T-helper 22 cell (primary cell): ENCODE results near the gene KRT26.
A peak's percentile ranks its signal among the peaks of the same experiment; 100 is the strongest.
"Not testable (repeated sequence)": the region's sequence is repeated elsewhere in the genome, so short reads cannot be mapped to it uniquely, and the experiment has no call there.

Source experiments
- DNase-seq: peaks from one replicate; pipeline ENCODE4 v3.0.0-alpha.2; 2020; ENCODE audit warnings: low read depth

Gene KRT26, protein sequence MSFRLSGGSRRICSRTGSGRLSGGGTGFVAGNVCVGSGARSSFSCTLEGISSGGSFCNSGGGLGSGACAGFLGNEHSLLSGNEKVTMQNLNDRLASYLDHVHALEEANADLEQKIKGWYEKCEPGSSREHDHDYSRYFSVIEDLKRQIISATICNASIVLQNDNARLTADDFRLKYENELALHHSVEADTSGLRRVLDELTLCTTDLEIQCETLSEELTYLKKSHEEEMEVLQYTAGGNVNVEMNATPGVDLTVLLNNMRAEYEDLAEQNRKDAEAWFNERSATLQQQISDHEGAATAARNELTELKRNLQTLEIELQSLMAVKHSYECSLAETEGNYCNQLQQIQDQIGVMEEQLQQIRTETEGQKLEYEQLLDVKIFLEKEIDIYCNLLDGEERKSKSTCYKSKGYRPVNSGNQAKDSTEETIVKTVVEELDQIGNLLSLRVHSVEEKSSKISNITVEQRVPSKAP

DNA sequence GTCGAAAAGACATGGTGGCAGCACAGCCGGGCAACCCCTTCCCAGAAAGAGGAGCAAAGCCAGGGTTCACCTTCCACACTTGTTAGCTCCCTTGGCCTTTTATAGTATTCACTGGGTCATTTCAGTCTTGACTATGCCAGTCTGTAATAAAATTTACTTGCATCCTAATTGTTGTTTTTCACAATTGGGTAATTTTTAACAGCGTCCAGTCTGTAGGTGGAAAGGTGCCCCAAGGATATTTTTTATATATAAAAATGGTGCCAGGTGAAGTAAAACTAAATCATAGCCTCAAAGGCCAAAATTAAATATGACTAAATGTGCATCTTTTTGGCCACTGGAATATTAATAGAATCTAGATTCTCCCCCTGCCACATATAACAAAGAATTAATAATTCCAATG, at the start of gene KRT26:
KRT26 (minus strand) TSS at position 101 of the 400 bp plus-strand sequence; CDS start at position 13, 88 bp downstream.
- no peak for DNase-seq

DNA sequence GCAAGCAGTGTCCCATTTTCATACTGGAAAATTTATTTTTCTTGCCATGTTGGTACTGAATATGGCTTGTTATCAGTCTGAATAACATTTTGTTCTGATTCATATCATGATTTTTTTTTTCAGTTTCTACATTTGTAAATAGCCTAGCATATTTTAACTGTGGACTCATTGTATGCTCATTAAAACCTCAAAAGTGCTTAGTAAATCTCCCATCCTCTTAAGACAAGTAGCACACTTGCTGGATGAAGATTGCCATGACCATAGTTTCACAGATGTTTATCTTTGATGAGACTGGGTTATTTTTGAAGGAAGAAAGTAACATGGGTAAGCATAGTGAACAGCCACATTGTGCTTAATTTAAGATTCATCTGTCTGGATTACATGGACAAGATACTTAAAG, 49.5 kb upstream of the KRT26 start:
- DNase-seq: no peak

DNA sequence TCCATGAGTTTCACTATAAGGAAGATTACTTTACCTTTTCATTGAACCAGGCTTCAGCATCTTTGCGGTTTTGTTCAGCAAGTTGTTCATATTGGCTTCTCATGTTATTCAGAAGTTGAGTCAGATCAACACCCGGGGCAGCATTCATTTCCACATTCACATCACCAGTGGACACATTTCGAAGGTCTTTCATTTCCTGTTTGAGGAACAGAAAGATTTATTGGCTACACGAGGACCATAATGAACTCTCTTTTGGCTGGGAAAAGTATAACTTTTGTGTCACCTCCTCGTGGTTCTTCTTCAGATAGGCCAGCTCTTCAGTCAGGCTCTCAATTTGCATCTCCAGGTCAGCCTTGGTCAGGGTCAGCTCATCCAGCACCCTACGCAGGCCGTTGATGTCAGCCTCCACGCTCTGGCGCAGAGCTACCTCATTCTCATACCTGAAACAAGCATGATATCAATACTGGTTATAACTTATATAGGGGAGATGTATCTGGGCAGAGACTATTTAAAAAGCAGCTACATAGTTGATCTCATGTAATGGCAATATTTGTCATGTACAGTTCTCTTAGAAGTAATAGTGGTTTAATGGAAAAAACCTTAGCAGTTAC, 48.3 kb upstream of the KRT26 start:
- DNase-seq: no peak

DNA sequence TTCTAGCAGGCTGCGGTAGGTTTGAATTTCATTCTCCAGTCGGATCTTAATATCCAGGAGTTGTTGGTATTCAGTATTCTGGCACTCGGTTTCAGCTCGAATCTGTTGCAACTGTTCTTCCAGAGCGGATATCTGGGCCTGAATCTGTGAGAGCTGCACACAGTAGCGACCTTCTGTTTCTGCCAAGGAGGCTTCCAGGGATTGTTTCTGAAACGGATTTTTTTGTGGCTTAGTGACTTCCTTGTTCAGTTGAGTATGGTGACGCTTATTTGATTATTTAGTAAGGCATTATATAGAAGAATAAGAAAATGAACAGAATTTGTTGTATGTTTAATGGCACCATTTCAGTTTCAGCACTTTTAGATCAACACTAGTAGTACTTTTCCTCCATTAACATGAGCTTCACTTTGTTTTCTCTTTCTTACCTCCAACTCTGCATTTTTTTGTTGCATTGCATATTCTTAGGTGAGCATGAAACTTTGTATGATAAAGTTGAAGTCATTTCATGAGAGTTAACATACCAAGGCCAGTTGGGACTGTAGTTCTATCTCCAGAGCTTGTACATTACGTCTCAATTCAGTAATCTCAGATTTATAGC, 47.6 kb upstream of the KRT26 start:
- DNase-seq: no peak

DNA sequence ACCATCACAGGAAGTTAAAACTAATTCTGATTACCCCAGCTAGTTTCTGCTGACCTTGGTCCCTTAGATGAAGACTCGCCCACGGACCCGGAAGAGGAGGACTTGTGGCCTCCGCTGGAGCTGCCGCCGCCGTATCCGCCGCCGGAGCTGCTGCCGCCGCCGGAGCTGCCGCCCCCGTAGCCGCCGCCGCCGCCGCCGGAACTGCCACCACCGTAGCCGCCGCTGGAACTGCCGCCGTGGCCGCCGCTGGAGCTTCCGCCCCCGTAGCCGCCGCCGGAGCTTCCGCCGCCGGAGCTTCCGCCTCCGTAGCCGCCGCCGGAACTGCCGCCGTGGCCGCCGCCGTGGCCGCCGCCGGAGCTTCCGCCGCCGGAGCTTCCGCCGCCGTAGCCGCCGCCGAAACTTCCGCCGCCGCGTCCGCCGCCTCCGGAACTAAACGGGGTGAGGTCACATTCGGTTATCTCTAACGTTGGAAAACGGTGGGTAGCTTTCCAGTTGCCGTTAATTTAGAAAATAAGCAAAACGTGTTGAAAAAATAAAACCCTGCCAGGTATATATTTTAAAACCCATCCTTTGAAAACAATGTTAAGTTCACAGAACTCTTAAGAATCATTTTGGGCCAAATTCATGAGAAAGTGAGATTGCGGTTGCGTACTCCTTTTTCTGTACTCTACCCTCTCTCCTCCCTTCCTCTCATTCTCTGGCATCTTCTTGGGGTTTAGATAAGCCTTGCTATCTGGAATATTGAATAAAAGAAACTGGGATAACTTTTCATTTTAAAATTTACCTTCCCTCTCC, 46.9 kb upstream of the KRT26 start:
- DNase-seq: peak; percentile 75

DNA sequence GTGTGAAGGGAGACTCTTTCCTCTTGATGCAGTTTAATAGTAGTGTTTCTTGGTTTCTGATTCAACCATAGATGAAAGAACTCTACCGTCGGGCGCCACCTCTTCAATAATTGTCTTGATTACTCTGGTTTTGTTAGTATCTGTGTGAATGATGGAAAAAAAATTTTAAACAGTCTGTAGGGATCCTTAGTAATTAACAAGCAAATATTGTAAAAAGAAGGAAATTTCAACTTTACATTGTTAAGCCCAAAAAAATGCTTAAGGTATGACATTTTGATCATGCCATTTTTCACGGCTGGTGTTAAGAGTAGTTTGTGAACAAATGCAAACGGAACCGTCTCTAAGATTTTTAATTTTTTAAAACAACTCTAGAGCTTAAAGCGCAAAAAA, 46.3 kb upstream of the KRT26 start:
- no peak for DNase-seq

DNA sequence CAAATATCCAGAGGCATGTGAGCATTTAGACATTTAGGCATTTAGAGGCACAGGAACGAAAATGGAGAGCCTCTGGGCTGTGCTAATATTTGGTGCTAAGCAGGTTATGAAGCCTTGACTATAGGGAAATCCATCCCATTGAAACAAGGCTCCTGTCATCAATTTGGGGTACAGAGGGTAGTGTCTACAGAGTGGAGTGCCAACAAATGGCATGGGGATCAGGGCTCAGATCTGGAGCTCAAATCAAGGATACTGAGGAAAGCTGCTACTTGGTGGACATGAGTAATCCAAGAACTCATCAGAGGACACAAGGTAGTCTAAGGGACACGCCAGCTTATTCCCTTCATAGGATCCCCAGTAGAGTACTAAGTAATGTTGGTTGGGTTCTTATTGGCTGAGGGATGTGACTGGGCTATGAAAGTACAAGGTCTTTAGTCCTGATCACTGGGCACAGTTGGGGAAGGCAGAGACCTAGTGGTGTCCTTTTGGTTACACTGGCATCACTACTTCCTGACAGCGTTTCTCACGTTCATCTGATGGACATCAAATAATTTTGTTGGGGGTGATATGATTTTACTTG, 45.2 kb upstream of the KRT26 start:
- no peak for DNase-seq

DNA sequence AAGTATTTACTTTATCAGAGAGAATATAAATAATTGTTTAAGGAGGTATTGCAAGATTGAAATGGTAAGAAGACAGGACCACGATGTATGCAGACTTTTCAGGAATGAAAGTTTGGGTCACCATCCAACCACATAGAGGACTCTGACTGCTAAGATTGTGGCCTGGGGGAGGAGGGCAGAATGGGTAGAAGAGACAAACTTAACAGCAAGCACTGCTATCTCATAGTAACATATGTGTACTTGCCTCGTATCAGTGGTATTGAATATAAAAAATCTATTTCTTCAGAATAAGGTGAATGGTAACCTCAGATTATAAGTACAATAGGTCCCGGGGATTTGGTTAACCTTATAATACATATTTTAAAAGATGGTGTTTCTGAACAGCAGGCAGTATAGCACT, 44.6 kb upstream of the KRT26 start:
- DNase-seq: no peak

DNA sequence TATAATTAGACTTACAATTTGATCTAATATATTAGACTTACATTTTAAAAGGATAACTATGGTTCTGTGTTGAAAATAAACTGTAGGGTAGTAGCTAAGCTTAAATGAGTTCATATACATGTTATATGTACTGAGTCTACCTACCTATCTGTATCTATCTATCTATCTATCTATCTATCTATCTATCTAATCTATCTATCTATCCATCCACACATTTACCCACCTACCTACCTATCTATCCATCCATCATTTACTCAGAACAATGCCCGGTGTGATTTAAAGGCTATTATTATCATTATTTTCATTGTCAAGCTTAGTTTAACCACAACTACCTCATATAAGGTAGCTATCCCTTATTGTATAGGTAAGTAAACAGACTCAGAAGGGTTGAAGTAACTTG, 43.4 kb upstream of the KRT26 start:
- no peak for DNase-seq

DNA sequence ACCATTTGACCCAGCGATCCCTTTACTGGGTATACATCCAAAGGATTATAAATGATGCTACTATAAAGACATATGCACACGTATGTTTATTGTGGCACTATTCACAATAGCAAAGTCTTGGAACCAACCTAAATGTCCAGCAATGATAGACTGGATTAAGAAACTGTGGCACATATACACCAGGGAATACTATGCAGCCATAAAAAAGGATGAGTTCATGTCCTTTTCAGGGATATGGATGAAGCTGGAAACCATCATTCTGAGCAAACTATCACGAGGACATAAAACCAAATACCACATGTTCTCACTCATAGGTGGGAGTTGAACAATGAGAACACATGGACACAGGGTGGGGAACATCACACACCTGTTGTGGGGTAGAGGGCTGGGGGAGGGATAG, 42.7 kb upstream of the KRT26 start:
- not testable (repeated sequence) for DNase-seq

DNA sequence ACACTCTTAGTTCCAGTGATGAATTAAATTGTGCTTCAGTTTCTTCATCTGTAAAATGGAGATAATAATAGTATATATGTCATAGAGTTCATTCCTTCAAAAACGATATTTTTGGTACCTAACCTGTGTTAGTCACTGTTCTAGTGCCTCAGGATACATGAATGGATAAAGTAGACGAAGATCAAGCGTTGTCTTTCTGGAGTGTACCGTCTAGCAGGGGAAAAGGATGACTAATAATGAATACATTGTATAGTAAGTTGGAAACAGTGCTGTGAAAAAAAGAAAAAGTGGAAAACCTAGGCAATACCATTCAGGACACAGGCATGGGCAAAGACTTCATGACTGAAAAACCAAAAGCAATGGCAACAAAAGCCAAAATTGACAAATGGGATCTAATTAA, 41.8 kb upstream of the KRT26 start:
- DNase-seq: no peak

DNA sequence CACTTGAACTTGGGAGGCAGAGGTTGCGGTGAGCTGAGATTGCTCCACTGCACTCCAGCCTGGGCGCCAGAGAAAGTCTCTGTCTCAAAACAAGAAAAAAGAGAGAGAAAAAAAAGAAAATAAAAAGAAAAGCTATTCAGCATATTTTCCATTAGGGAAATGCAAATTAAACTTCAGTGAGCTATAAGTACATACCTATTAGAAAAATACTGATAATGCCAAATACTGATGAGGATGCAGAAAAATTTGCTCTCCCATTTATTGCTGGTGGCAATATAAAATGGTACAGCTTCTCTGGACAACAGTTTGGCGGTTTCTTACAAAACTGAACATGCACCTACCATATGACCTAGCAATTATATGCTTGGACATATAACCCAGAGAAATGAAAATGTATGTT, 40.6 kb upstream of the KRT26 start:
- DNase-seq: no peak

DNA sequence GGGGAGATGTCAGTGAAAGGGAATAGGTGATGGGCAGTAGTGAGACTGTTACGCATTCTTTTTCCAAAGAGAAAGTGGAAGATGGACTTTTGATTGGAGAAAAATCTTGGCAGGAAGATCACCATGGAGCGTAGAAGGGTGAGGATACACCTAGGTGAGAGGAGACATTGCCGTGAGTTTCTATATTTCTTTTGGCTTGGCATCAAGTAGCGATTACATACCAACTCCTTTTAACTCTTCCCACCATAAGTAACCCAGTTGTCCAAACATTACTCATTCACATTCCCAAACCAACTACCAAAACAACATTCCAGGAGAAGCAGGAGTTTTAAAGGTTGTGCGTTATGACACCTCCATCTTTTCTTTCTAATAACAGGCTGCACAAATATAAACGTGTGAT, 38.5 kb upstream of the KRT26 start:
- DNase-seq: no peak

DNA sequence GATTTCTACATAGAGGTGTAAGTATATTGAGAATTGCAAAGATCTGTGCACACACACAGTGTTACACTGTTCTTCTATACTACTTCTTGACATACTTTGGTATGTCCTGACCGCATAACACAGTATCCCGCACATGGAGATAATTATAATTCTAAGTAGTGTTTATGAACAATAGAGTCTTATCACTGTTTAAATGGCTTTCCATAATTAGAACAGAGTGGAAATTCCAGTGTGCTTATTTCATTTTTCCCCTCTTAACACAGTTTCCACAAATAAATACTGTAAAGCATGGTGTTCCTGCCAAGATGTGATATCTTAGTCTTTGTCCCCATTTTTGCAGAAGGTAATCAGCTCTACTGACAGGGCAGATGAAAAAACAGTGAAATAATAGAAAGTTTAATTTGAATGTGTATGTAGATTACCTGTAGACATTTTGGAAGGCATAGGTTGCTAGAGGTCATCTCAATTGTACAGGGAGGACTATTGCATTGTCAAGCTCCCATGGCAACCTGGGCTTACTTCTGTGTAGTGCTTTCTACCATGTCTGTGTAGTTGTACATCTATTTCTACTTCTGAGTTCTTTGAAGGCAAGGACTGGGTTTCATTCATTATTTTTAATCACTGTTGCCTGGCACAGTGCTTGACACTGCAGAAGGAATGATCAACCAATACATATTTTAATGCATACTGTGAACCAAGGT, 37.9 kb upstream of the KRT26 start:
- no peak for DNase-seq

DNA sequence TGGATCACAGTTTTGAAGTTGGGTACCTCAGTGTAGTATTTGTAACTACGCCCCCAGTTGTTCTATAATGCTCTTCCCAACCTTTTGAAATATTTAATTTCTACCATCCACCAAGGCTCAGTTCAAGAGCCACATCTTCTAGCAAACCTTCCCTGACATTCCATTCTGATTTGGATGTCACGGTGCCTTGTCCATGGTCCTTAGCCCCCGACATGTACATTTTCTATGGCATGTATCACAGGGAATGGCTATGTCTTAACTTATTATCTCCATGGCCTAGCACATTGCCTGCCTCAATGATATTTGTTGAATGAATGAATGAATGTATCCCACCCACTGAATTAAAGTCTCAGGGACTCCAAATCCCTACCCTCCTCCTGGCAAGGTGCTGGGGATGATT, 34.1 kb upstream of the KRT26 start:
- DNase-seq: no peak

DNA sequence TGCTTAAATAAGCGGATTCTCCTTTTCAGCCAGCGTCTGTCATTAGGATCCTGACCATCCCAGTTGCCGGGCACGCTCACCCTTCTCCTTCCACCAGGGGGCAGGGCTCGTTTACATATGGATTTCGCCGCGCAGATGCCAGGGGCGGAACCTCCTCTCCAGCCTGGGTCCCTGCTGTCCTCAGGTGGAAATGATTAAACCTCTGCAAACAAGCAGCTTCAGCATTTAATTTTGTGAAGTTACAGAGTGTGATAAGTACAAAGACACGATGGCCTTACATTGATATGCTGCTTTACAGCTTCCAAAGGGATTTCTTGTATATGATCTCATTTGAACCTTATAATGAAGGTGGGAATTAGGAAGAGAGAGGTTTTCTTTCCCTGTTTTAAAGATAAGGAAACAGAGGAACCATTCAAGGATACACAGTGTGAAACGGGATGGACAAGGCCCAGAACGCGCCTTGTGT, 31.6 kb upstream of the KRT26 start:
- DNase-seq: peak; percentile 40

DNA sequence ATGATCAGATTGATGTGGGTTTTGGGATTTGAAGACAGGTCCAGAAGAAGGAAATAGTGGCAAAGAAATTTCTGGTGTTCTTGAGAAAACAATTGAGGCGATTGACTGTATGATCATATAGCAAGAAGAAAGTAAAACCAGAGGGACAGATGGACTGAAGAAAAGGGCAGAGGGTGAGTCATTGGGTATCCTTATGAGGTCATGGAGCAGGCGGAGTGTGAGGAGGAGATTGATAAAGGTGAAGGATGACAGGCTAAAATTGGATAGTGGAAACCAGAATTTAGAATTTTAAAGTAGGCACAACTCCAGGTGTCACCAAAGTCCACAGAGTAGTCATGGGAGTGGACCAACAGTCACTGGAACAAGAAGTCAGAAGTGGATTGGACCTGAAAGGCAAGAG, 29.2 kb upstream of the KRT26 start:
- no peak for DNase-seq

DNA sequence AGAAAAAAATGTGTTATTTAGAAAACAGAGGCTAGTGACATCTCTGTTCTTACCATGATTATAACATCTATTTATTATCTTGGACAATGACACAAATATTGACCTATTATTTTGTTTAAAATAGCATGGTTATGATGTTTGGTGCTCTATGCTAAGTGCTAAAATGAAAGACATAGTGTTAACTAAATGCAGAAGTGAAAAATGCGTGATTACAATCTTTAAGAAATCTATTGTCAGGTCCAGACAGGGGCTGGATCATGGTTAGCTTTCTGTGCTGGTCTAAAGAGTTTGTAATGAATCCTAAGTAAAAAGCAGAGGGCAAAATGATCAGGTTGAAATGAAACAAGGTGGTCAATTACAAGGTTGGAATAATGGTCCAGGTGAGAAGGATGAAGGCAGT, 28.4 kb upstream of the KRT26 start:
- DNase-seq: no peak

DNA sequence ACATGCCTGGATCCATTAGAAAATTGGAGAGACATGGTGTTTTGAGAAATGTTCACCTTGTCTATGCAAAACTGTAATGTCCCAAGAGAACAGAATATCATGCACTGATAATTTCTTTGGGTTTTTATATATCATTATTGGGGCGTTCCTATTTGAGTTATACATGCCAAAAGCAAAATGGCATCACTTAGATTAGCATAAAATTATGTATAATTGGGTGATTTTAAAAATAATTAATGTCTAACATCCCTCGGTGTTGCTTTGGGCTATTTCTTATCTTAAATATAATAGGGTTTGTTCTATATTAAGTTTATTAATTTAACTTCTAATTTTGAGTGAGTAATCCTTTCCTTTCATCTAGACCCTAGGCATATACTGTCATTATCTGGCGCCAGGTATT, 27.9 kb upstream of the KRT26 start, which contains the start of gene KRT28:
KRT28 (minus strand) TSS at position 101 of the 400 bp plus-strand sequence; CDS start at position 35, 66 bp downstream.
- no peak for DNase-seq

DNA sequence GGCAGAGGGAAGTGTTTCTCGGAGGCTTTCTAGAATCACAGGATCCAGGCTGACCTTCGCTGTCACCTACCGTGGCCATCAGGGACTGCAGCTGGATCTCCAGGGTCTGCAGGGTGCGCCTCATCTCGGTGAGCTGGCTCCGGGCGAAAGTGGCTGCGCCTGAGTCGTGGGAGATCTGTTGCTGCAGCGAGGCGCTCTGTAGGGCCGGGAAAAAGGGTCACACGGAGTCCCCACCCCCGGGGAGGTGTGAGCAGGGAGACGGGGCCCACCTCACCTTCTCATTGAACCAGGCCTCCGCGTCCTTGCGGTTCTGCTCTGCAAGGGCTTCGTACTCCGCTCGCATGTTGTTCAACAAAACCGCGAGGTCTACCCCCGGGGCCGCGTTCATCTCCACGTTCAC, 24.8 kb upstream of the KRT26 start:
- no peak for DNase-seq

DNA sequence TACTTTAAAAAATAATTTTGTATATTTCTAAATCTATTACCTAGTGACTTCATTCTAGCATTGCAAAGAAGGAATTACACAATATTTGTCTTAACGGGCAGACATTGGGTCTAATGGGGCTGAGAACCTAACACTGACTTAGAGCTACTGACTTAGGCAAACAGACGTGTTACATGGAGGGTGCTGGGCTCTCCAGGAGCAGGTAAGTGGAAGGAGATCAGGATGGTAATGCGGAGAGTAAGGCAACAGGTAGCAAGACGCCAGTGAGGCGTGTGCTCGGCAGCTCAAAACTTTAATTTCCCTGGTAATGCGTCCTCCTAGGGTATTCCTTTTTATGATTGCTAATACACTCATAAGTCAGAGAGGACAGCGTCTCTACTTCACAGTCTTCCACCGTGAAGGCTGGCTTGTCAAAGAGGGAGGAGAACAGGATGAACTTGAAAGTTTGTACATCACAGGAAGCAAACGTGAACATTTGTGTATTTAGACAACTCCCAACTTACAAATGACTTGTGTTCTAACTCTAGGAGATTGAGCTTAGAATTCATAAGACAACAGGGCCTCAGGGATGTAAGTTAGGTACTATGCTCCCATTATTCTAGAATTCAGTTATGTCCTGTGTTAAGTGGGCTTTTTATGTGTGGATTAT, 23.1 kb upstream of the KRT26 start:
- DNase-seq: no peak
